Measurements from ENCODE around the gene CCNI. TPM values are rescaled to one million over a fixed set of nuclear protein-coding genes. Genes with fewer than 3 reads are reported as not detected.

The CCNI gene
- total and polyA plus RNA-seq, 2 of the 13 experiments (the other 11 are each of a cell fraction or from before 2014, with no cell fraction given): 43.5 to 122 TPM

GRCh38 chr4:77045490-77045889, 30.3 kb downstream of the CCNI start:
- no peak for FAIRE-seq
- ChIA-PET CTCF (ENCODE audit: low intra/inter-chr PET ratio, low total read pairs) (interaction anchor here (0.9 kb wide), 1 partner anchor 158 kb away, joined by 4 read pairs; no protein-coding TSS in a partner anchor), POLR2A (no interaction called here)
- Histone ChIP-seq H3K36me3 (replicated peaks in 1 of 2; ENCODE audit: control insufficient read depth in 1 of 2, insufficient read depth in 2 of 2, low read length in 2 of 2) (peaks cover 1 to 30% of the 10 kb centered on the region in 2 experiments), H3K27ac (ENCODE audit: extremely low read length, insufficient read depth, low read length) (no peak overlapping the region), H4K20me1 (ENCODE audit: insufficient read depth, low read length) (no peaks in the 10 kb centered on the region), H3K27me3 (ENCODE audit: control insufficient read depth in 1 of 2, insufficient read depth in 2 of 2, low read length in 2 of 2) (no peaks in the 10 kb centered on the region), H3K4me2 (ENCODE audit: low read depth, low read length) (no peak overlapping the region), H3K9ac (ENCODE audit: insufficient read depth, low read depth, low read length) (no peak overlapping the region), H3K79me2 (ENCODE audit: insufficient read depth, low read length) (no peaks in the 10 kb centered on the region), H2AFZ (ENCODE audit: low read length) (no peak overlapping the region), H3K4me1 (ENCODE audit: insufficient read depth, low read length) (peaks cover 13% of the 10 kb centered on the region), H3K9me3 (ENCODE audit: low read length) (no peaks in the 10 kb centered on the region), H3K4me3 (replicated peaks in 1 of 3; ENCODE audit: insufficient read depth in 1 of 3, low read depth in 2 of 3, low read length in 3 of 3) (no peak overlapping the region)
- intact Hi-C loops (cut with micrococcal nuclease; ENCODE audit: unreplicated experiment): loop anchor here (2.0 to 10.0 kb wide), 3 partner anchors 95 to 531 kb away; no protein-coding TSS in a partner anchor
- in situ Hi-C loops (cut with HindIII; ENCODE audit: extremely low pct_ligation_motif_present, low pct_unique_long_range_greater_than_20kb): no loop called here
- DNase-seq (ENCODE audit: low spot score): no peak
- TF ChIP-seq ZNF318 (CRISPR knock-in tag; IDR thresholded peaks at IDR 0.05) (no peak), TP53 (CRISPR knock-in tag; conservative IDR thresholded peaks at IDR 0.05) (no peak), BCL3 (CRISPR knock-in tag; IDR thresholded peaks at IDR 0.05) (no peak), PCBP2 (optimal IDR thresholded peaks at IDR 0.05; ENCODE audit: low read depth, low read length, poor library complexity, severe bottlenecking) (no peak), ZNF775 (CRISPR knock-in tag; IDR thresholded peaks at IDR 0.05; ENCODE audit: borderline replicate concordance) (no peak), NFIB (CRISPR knock-in tag; IDR thresholded peaks at IDR 0.05; ENCODE audit: borderline replicate concordance) (no peak), ELK4 (CRISPR knock-in tag; IDR thresholded peaks at IDR 0.05; ENCODE audit: borderline replicate concordance) (no peak), FOXO1 (CRISPR knock-in tag; IDR thresholded peaks at IDR 0.05) (no peak), CBX5 (CRISPR knock-in tag; IDR thresholded peaks at IDR 0.05; ENCODE audit: borderline replicate concordance) (no peak), ZNF510 (CRISPR knock-in tag; IDR thresholded peaks at IDR 0.05; ENCODE audit: low read depth) (no peak)
- BruUV-seq (replicated peaks): no TSS peak
- no peak for ATAC-seq
- WGBS (ENCODE audit: low lambda C conversion rate): 83% methylated on average over 4 of the region's 4 CpGs
